Transverse colon (tissue), 3 donors: ENCODE results near the gene ROPN1.
"Not testable (repeated sequence)": the region's sequence is repeated elsewhere in the genome, so short reads cannot be mapped to it uniquely, and the experiment has no call there.

Experiments
- EP300 ChIP-seq: sonication (generic); formaldehyde crosslinking; IDR thresholded peaks from one replicate; pipeline ENCODE4 v1.6.1; 2017; ENCODE audit warnings: antibody characterized with exemption, low read depth
- TF ChIP-seq, protein P1 (sequence below), 5 experiments: fragments of 200-600 bp in 3 of 5; fragments of 450-650 bp in 2 of 5; sonication (generic) in 3 of 5; IDR thresholded peaks; 1 replicate in 2 of 5; 2 replicates in 3 of 5; pipeline ENCODE4 v1.5.1; 2016 to 2017; ENCODE audit warnings: antibody characterized with exemption in 5 of 5, inconsistent platforms in 3 of 5, mild to moderate bottlenecking in 2 of 5, moderate library complexity in 1 of 5

DNA sequence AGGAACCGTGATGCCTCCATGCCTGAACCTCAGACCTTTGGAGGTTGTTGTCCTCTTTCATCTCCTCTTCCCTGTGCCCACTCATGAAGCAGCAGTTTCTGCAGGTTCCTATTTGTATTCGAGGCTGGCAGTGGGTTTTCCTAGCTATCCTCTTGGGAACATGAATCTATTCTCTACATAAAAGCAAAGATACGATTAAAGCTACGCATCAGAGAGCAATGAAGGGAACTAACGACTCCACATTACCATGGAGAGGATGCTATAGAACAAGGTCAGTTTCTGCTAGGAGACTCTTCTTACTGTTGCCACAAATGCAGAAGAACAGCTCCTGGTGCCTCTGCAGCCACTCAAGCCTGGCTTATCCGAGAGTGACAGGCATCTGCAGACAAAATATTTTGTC lies 9.4 kb upstream of the ROPN1 start:
- TF ChIP-seq, protein P1, sequence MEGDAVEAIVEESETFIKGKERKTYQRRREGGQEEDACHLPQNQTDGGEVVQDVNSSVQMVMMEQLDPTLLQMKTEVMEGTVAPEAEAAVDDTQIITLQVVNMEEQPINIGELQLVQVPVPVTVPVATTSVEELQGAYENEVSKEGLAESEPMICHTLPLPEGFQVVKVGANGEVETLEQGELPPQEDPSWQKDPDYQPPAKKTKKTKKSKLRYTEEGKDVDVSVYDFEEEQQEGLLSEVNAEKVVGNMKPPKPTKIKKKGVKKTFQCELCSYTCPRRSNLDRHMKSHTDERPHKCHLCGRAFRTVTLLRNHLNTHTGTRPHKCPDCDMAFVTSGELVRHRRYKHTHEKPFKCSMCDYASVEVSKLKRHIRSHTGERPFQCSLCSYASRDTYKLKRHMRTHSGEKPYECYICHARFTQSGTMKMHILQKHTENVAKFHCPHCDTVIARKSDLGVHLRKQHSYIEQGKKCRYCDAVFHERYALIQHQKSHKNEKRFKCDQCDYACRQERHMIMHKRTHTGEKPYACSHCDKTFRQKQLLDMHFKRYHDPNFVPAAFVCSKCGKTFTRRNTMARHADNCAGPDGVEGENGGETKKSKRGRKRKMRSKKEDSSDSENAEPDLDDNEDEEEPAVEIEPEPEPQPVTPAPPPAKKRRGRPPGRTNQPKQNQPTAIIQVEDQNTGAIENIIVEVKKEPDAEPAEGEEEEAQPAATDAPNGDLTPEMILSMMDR (IDR thresholded peaks at IDR 0.05): not testable (repeated sequence)
- not testable (repeated sequence) for TF ChIP-seq EP300
